ENCODE results near the gene ELMO1. TPM values are rescaled to one million over a fixed set of nuclear protein-coding genes. Genes with fewer than 3 reads are reported as not detected.

The ELMO1 gene
- total RNA-seq, 6 donors from 2014 or later, result 51.4 to 204 (median 73.7) TPM

DNA sequence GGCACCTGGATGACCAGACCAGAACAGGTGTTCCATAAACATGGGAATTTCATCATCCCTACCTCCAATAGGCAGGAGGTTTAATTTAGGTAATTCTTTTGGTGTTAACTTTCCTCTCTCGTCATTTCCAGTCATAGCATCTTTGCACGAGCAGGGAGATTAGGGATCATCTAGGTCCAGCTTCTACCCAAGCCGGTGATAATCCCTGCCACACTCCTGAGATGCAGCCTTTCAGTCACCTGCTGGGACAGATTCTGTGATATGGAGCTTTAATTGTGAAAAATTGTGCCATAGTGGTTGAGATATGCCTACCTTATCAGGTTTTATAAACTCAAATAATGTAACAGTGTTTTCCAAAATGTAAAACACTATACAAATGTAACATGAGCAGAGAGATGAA is 532.5 kb downstream of the ELMO1 start:
- WGBS, 2 donors, result 72 to 73% methylated on average over 3 of the region's 3 CpGs
- no peaks in the 10 kb centered on the region for H3K9me3 ChIP-seq
- no peak overlapping the region for H3K4me3 ChIP-seq
- H3K4me1 ChIP-seq, result no peaks in the 10 kb centered on the region
- DNase-seq (no peak), ATAC-seq (ENCODE audit: low FRiP score in 2 of 2) (no peak)
- H3K27me3 ChIP-seq, result no peaks in the 10 kb centered on the region
- no peaks in the 10 kb centered on the region for H3K36me3 ChIP-seq
- TF ChIP-seq POLR2A (IDR thresholded peaks at IDR 0.05), result no peak
- TF ChIP-seq, protein P1, sequence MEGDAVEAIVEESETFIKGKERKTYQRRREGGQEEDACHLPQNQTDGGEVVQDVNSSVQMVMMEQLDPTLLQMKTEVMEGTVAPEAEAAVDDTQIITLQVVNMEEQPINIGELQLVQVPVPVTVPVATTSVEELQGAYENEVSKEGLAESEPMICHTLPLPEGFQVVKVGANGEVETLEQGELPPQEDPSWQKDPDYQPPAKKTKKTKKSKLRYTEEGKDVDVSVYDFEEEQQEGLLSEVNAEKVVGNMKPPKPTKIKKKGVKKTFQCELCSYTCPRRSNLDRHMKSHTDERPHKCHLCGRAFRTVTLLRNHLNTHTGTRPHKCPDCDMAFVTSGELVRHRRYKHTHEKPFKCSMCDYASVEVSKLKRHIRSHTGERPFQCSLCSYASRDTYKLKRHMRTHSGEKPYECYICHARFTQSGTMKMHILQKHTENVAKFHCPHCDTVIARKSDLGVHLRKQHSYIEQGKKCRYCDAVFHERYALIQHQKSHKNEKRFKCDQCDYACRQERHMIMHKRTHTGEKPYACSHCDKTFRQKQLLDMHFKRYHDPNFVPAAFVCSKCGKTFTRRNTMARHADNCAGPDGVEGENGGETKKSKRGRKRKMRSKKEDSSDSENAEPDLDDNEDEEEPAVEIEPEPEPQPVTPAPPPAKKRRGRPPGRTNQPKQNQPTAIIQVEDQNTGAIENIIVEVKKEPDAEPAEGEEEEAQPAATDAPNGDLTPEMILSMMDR (IDR thresholded peaks at IDR 0.05), result no peak
- no peak for TF ChIP-seq EP300 (IDR thresholded peaks at IDR 0.05)
- TF ChIP-seq POLR2AphosphoS5 (IDR thresholded peaks at IDR 0.05), result no peak
- H3K27ac ChIP-seq, result no peak overlapping the region

DNA sequence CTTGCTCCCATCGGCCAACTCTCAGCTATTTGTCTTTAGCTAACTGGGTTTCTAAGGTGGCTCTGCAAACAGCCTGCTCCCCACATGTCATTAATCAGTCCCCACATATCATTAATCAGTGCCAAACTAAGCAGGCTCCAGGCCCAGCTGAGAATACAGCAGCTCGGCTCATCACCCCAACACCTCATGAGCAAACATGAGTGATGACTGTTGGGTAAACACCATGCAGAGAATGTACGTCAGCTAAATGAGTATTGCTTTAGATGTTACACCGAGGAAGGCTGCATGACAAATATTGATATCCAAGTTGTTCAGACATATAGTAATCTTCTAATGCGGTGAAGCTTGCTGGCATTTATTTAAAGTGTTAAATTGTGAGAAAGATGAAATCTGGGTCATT is 536.9 kb downstream of the ELMO1 start:
- ATAC-seq (ENCODE audit: low FRiP score in 2 of 2), result no peak

DNA sequence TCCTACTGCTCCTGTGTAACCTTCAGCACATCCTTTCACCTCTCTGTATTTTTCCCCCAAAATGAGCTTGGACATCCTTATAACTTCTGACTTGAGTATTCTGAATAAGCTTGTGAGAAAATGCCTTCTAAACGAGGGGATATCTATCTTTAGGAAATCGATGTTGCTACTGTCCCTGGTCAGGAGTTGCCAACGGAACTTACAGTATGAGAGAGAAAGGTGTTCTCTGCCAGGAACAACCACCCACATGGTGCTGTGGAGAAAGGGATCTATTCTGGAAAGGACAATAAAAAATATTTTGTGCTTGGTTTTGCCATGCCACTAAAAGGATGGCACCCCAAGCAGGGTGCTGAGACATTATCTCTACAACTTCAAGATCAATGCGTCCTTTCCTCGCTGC is 537.8 kb downstream of the ELMO1 start:
- H3K9me3 ChIP-seq, result no peaks in the 10 kb centered on the region
- H3K27me3 ChIP-seq, result no peaks in the 10 kb centered on the region
- H3K4me3 ChIP-seq, result no peak overlapping the region
- DNase-seq (no peak), ATAC-seq (ENCODE audit: low FRiP score in 2 of 2) (no peak)
- peaks cover 0 to 1% (median 0%) of the 10 kb centered on the region in 4 donors for H3K4me1 ChIP-seq
- no peak overlapping the region for H3K27ac ChIP-seq
- WGBS, 2 donors, result 95 to 96% methylated on average over 5 of the region's 5 CpGs
- no peaks in the 10 kb centered on the region for H3K36me3 ChIP-seq
- TF ChIP-seq POLR2A (IDR thresholded peaks at IDR 0.05), result no peak
- no peak for TF ChIP-seq POLR2AphosphoS5 (IDR thresholded peaks at IDR 0.05)
- TF ChIP-seq EP300 (IDR thresholded peaks at IDR 0.05), result no peak
- TF ChIP-seq, protein P1 (IDR thresholded peaks at IDR 0.05), result no peak

More for the DNA sequence above, 536.9 kb downstream of the ELMO1 start:
- 79 to 86% methylated on average over 5 of the region's 5 CpGs for WGBS, 2 donors
- no peaks in the 10 kb centered on the region for H3K4me1 ChIP-seq
- H3K27me3 ChIP-seq, result no peaks in the 10 kb centered on the region
- H3K9me3 ChIP-seq, result no peaks in the 10 kb centered on the region
- no peak overlapping the region for H3K27ac ChIP-seq
- no peaks in the 10 kb centered on the region for H3K36me3 ChIP-seq
- no peak for DNase-seq
- no peak overlapping the region for H3K4me3 ChIP-seq
- TF ChIP-seq EP300 (IDR thresholded peaks at IDR 0.05) (no peak), POLR2AphosphoS5 (IDR thresholded peaks at IDR 0.05) (no peak), POLR2A (IDR thresholded peaks at IDR 0.05) (no peak)
- TF ChIP-seq, protein P1 (IDR thresholded peaks at IDR 0.05), result no peak

DNA sequence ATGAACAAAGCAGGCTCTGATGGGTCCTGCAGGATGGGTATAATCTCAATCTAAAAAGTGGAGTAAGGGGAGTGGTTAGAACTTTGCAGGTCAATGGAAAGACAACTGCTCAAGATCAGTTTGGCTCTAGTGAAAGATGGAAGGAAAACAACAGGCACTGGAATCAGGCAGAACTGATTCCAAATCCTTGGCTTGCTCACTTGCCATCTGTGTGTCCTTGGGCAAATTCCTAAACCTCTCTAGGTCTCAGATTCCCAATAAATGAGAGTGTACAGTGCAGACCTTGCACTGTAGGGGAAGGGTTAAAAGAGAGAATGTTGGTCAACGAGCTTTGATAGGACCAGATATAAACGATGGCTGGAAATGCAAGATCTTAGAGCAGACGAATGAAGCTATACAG is 538.3 kb downstream of the ELMO1 start:
- TF ChIP-seq, protein P1 (IDR thresholded peaks at IDR 0.05), result no peak
- TF ChIP-seq POLR2A (IDR thresholded peaks at IDR 0.05) (no peak), POLR2AphosphoS5 (IDR thresholded peaks at IDR 0.05) (no peak), EP300 (IDR thresholded peaks at IDR 0.05) (no peak)
- Histone ChIP-seq H3K9me3 (no peaks in the 10 kb centered on the region), H3K27ac (no peak overlapping the region), H3K4me3 (no peak overlapping the region), H3K27me3 (no peaks in the 10 kb centered on the region), H3K36me3 (no peaks in the 10 kb centered on the region), H3K4me1 (peaks cover 0 to 4% (median 0%) of the 10 kb centered on the region in 4 donors)
- no peak for DNase-seq
- ATAC-seq (ENCODE audit: low FRiP score in 2 of 2), result no peak
- 70 to 84% methylated on average over 3 of the region's 3 CpGs for WGBS, 2 donors

DNA sequence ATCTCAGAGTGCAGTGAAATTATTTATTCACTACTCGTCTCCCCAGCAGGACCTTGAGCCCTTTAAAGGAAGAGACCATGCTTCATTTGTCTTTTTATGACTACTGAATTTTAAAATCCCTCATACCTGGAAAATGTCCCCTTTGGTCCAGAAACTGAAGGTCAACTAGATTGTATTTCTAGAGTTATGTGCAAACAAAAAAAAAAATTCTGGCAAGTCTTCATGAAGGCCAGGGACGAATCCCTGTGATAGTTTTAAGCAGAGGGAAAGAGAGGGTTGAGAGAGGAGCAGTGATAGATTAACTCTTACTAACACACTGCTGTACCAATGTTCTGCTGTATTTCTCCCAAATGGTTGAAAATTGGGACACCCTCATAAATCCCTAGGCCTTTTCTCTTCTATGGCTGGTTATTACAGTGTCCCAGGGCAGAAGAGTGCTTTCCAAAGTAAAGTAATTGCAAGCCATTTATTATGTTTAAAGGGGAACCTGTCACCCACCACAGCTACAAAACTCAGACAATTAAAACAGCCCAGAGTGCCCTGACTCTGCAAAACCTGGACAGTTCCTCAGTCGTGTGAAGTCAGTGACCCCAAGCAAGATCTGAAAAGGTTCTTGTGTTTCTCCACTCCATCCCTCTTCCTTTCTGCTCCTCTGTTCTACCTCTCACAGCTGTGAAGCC is 541.6 kb downstream of the ELMO1 start:
- TF ChIP-seq POLR2AphosphoS5 (IDR thresholded peaks at IDR 0.05) (no peak), EP300 (IDR thresholded peaks at IDR 0.05) (no peak), POLR2A (IDR thresholded peaks at IDR 0.05) (no peak)
- TF ChIP-seq, protein P1 (IDR thresholded peaks at IDR 0.05), result no peak
- Histone ChIP-seq H3K4me3 (no peak overlapping the region), H3K27ac (no peak overlapping the region), H3K9me3 (no peaks in the 10 kb centered on the region), H3K27me3 (no peaks in the 10 kb centered on the region), H3K36me3 (no peaks in the 10 kb centered on the region), H3K4me1 (peaks cover 0 to 4% (median 0%) of the 10 kb centered on the region in 4 donors)
- no peak for ATAC-seq (ENCODE audit: low FRiP score in 2 of 2)
- no peak for DNase-seq
- WGBS, 2 donors, result 57 to 63% methylated on average over 3 of the region's 3 CpGs
